Measurements from ENCODE around the gene POLD1.

The POLD1 gene

DNA sequence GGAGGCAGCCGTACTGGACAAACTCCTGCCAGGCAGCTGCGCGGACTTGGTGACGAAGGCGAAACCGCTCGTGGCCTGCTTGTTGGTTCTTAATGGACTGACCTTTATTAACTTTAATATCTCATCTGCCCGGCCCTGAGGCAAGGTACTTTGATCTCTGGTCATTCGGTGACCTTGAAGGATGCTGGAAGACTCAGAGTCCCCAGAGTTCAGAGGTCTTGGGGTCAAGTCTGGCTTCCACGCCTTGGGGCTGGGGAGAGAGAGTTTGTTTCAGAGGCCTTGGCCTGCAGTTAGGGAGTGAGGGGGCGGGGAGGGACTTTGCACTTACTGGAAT is 82.5 kb downstream of the POLD1 start:
- DNase-seq (ENCODE audit: low spot score) = no peak

DNA sequence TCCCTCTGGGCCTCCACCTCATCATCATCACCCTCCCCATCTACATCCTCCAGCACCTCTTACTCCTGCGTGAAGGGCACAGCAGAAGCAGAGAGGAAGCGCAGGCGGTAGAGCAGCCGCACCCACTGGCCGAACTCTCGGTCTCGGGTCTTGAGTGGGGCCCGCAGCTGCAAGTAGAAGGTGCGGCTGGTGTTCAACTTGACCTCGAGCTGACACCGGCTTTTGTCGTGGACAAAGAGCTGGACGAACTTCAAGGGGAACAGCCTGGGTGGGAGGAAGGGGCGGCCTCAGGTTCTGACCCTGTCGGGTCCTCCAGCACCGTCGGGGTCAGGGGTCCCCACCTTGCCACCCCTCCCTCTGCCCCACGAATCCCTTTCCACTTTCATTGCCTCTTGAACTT is 83.4 kb downstream of the POLD1 start:
- no peak for DNase-seq (ENCODE audit: low spot score)
